ENCODE data around the gene EOMES. TPM values are rescaled to one million over a fixed set of nuclear protein-coding genes. Genes with fewer than 3 reads are reported as not detected.

The EOMES gene
- total and polyA plus RNA-seq, 2 donors (not counting 3 experiments of a cell fraction or from before 2014, with no cell fraction given): not detected

DNA sequence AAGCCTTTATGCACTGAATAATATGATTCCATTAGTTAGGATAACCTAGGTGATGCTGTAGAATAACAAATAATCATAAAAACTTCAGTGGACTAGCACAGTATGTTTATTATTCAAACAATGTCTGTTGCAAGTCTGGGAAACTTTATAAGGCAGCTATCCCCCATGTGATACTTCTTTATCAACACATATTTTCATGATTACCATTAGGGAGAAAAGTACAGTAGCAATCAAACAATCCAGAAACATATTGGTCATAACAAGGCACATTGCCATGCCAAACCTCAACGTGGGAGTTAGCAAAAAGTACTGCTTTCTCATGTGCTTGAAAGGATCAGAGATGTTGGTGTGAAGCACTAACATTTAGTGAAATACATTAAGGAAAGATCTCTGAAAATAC is 35.5 kb downstream of the EOMES start:
- Histone ChIP-seq H3K36me3 (ENCODE audit: control insufficient read depth in 2 of 2, extremely low read depth in 1 of 2, insufficient read depth in 2 of 2, low read length in 2 of 2) (no peaks in the 10 kb centered on the region), H3K9me1 (replicated peaks; ENCODE audit: control insufficient read depth, extremely low read depth, insufficient read depth, low read length) (no peaks in the 10 kb centered on the region), H3K9ac (replicated peaks; ENCODE audit: extremely low read depth, insufficient read depth, low read length) (no peak overlapping the region), H2AFZ (ENCODE audit: low read depth, low read length) (no peak overlapping the region), H3K4me1 (ENCODE audit: control insufficient read depth, extremely low read depth, insufficient read depth, low read length) (no peaks in the 10 kb centered on the region), H3K4me3 (replicated peaks in 1 of 3; ENCODE audit: insufficient read depth in 1 of 3, low read depth in 1 of 3, low read length in 3 of 3) (no peak overlapping the region), H3K9me3 (replicated peaks; ENCODE audit: control insufficient read depth, insufficient read depth, low read length) (no peaks in the 10 kb centered on the region), H3K27ac (ENCODE audit: insufficient read depth, low read depth, low read length) (no peak overlapping the region), H3K27me3 (ENCODE audit: control insufficient read depth in 2 of 2, insufficient read depth in 2 of 2, low read length in 2 of 2) (peaks cover 0 to 2% of the 10 kb centered on the region in 2 experiments), H3K79me2 (ENCODE audit: control insufficient read depth, insufficient read depth, low read length) (no peaks in the 10 kb centered on the region), H4K20me1 (replicated peaks; ENCODE audit: control insufficient read depth, extremely low read depth, insufficient read depth, low read length) (no peaks in the 10 kb centered on the region), H3K4me2 (ENCODE audit: insufficient read depth, low read length) (no peak overlapping the region)
- dilution Hi-C loops (cut with MboI; ENCODE audit: extremely low pct_ligation_motif_present, low sequenced_read_pairs): no loop called here
- ChIA-PET POLR2A (no interaction called here), CTCF (no interaction called here)
- no TSS peak for BruUV-seq (replicated peaks)
- FAIRE-seq (no peak), DNase-seq (ENCODE audit: low read depth, low spot score) (no peak)
- TF ChIP-seq EZH2 (IDR thresholded peaks at IDR 0.05; ENCODE audit: borderline replicate concordance, low read depth, low read length, severe bottlenecking) (no peak), JUN (IDR thresholded peaks at IDR 0.05; ENCODE audit: borderline replicate concordance, insufficient read depth, insufficient read length, low read depth) (no peak), GATA2 (IDR thresholded peaks at IDR 0.05; ENCODE audit: insufficient read depth, insufficient read length, low read depth, low read length) (no peak), POLR2A (IDR thresholded peaks at IDR 0.05; ENCODE audit: low read depth, low read length) (no peak), FOS (IDR thresholded peaks at IDR 0.05; ENCODE audit: borderline replicate concordance, insufficient read depth, low read length) (no peak), POLR2AphosphoS5 (IDR thresholded peaks at IDR 0.05; ENCODE audit: insufficient read depth, low read depth, low read length) (no peak), MYC (IDR thresholded peaks at IDR 0.05; ENCODE audit: low read depth, low read length) (no peak)
- TF ChIP-seq, protein P1, sequence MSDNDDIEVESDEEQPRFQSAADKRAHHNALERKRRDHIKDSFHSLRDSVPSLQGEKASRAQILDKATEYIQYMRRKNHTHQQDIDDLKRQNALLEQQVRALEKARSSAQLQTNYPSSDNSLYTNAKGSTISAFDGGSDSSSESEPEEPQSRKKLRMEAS (IDR thresholded peaks at IDR 0.05; ENCODE audit: insufficient read depth, insufficient read length): no peak
- TF ChIP-seq, protein P2, sequence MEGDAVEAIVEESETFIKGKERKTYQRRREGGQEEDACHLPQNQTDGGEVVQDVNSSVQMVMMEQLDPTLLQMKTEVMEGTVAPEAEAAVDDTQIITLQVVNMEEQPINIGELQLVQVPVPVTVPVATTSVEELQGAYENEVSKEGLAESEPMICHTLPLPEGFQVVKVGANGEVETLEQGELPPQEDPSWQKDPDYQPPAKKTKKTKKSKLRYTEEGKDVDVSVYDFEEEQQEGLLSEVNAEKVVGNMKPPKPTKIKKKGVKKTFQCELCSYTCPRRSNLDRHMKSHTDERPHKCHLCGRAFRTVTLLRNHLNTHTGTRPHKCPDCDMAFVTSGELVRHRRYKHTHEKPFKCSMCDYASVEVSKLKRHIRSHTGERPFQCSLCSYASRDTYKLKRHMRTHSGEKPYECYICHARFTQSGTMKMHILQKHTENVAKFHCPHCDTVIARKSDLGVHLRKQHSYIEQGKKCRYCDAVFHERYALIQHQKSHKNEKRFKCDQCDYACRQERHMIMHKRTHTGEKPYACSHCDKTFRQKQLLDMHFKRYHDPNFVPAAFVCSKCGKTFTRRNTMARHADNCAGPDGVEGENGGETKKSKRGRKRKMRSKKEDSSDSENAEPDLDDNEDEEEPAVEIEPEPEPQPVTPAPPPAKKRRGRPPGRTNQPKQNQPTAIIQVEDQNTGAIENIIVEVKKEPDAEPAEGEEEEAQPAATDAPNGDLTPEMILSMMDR (IDR thresholded peaks at IDR 0.05; ENCODE audit: extremely low read depth in 1 of 2, insufficient read depth in 1 of 2, low read depth in 1 of 2, low read length in 2 of 2): no peak
- intact Hi-C loops (cut with micrococcal nuclease): no loop called here

Measured in endothelial cell of umbilical vein (primary cell).